Colonic mucosa (tissue), 4 donors: Measurements from ENCODE around the gene ELFN2. TPM values are rescaled to one million over a fixed set of nuclear protein-coding genes. Genes with fewer than 3 reads are reported as not detected.
A peak's percentile ranks its signal among the peaks of the same experiment; 100 is the strongest.

Experiments
- DNase-seq: peaks from one replicate; pipeline ENCODE4 v3.0.0-alpha.2; 2020
- H3K27ac ChIP-seq: fragments of 200-600 bp; one replicate; pipeline ENCODE4 v1.8.0; 2021
- H3K27me3 ChIP-seq: fragments of 200-600 bp; one replicate; pipeline ENCODE4 v1.8.0; 2021
- H3K36me3 ChIP-seq: fragments of 200-600 bp; one replicate; pipeline ENCODE4 v1.8.0; 2021
- H3K4me1 ChIP-seq: fragments of 200-600 bp; one replicate; pipeline ENCODE4 v1.8.0; 2021; ENCODE audit warnings: mild to moderate bottlenecking
- H3K4me3 ChIP-seq: fragments of 200-600 bp; one replicate; pipeline ENCODE4 v1.8.0; 2021
- H3K9ac ChIP-seq, 2 donors: one replicate each; pipeline ENCODE4 v1.7.0; 2013; ENCODE audit warnings: control low read depth in 2 of 2, low read depth in 2 of 2, low read length in 2 of 2
- H3K9me3 ChIP-seq: fragments of 200-600 bp; one replicate; pipeline ENCODE4 v1.8.0; 2021
- CTCF ChIP-seq: fragments of 200-600 bp; IDR thresholded peaks from one replicate; pipeline ENCODE4 v1.8.0; 2022; ENCODE audit warnings: antibody characterized with exemption, mild to moderate bottlenecking
- intact Hi-C: fragments of 100-400 bp; cut with DNase I; formaldehyde crosslinking; loops from one replicate; pipeline ENCODE4 v1.14.1; 2022
- total RNA-seq, 2 donors: library from RNA; stranded (reverse); fragmentation: NEBNext Ultra II Directional in 1 of 2; extraction: Animal tissue kit (Norgen Biotek cat#: 25700) in 1 of 2; gene quantifications; one replicate each; pipeline ENCODE4 v1.2.1, GENCODE V29; 2021
- donor health status: healthy.
- donor health status: DM: no; HTN: no; CAD: no.
- donor health status: DM: no; HTN: no; CAD: no.

Gene ELFN2
- under 1 TPM; 0.07 to 0.21 TPM for total RNA-seq

DNA sequence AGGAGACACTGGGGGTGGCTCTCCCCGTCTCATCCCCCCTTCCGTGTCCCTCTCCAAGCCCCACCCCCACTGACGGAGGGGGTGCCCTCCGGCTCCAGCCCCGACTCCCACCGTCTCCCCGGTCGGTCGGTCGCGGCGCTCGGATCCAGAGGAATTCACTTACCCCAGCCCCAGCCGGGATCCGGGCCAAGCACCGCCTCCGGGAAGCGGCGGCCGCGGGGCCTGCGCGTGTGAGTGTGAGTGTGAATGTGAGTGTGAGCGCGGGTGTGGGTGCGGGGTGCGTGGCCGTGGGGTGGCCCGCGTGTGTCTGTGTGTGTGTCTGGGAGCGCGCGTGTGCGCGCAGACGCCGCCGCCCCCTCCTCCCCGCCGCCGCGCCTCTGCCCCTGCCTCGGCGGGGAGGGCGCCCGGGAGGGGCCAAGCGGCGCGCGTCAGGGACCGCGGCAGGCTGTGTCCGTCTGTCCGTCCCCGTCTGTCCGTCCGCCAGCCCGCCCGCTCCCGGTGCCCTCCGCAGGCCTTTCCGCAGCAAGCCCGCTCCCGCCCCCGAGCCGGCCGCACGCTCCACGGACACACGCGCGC is at the start of gene ELFN2:
ELFN2 (minus strand) TSS at position 345 of the 576 bp plus-strand sequence. CDS start 51,945 bp downstream, outside the sequence.
- peaks cover 30% of the 10 kb centered on the region for H3K27me3 ChIP-seq
- H3K36me3 ChIP-seq, result no peaks in the 10 kb centered on the region
- intact Hi-C loops, result no loop called here
- H3K27ac ChIP-seq, result no peak within 1 kb of the TSS
- H3K4me3 ChIP-seq, result peak within 1 kb of the TSS; percentile 9
- DNase-seq, result no peak
- H3K9me3 ChIP-seq, result no peaks in the 10 kb centered on the region
- no peaks in the 10 kb centered on the region for H3K4me1 ChIP-seq
- no peak within 1 kb of the TSS for H3K9ac ChIP-seq
- TF ChIP-seq CTCF, result no peak

- Histone ChIP-seq H3K9me3 (no peaks in the 10 kb centered on the region), H3K9ac (no peak overlapping the region), H3K4me1 (no peaks in the 10 kb centered on the region), H3K27ac (no peak overlapping the region), H3K36me3 (no peaks in the 10 kb centered on the region), H3K27me3 (no peaks in the 10 kb centered on the region), H3K4me3 (no peak overlapping the region)
- TF ChIP-seq CTCF, result no peak
- intact Hi-C loops, result no loop called here
- no peak for DNase-seq
Observed at GRCh38 chr22:37476389-37477329, 49.4 kb upstream of the ELFN2 start.

- no peaks in the 10 kb centered on the region for H3K4me1 ChIP-seq
- H3K36me3 ChIP-seq, result no peaks in the 10 kb centered on the region
- no peaks in the 10 kb centered on the region for H3K27me3 ChIP-seq
- DNase-seq, result no peak
- intact Hi-C loops, result no loop called here
- TF ChIP-seq CTCF, result no peak
- H3K9ac ChIP-seq, result no peak overlapping the region
- H3K27ac ChIP-seq, result no peak overlapping the region
- H3K4me3 ChIP-seq, result no peak overlapping the region
- H3K9me3 ChIP-seq, result no peaks in the 10 kb centered on the region
Observed at GRCh38 chr22:37474447-37475090, 47.3 kb upstream of the ELFN2 start.

- DNase-seq, result no peak
- H3K27ac ChIP-seq, result no peak overlapping the region
Observed at GRCh38 chr22:37473437-37473946, 46.2 kb upstream of the ELFN2 start.

More at GRCh38 chr22:37473437-37473946, 46.2 kb upstream of the ELFN2 start:
- Histone ChIP-seq H3K4me1 (no peaks in the 10 kb centered on the region), H3K36me3 (no peaks in the 10 kb centered on the region), H3K27me3 (no peaks in the 10 kb centered on the region), H3K9ac (no peak overlapping the region), H3K4me3 (no peak overlapping the region), H3K9me3 (no peaks in the 10 kb centered on the region)
- intact Hi-C loops, result no loop called here
- TF ChIP-seq CTCF, result no peak
